Thyroid gland (tissue), 4 donors: ENCODE results near the gene VPS37C.

ENCODE experiments used
- CTCF ChIP-seq, 6 experiments: fragments of 200-600 bp in 3 of 6; fragments of 450-650 bp in 3 of 6; sonication (generic) in 3 of 6; IDR thresholded peaks; one replicate each; pipeline ENCODE4 v1.5.1; 2016 to 2019; ENCODE audit warnings: antibody characterized with exemption in 6 of 6, mild to moderate bottlenecking in 2 of 6, inconsistent platforms in 1 of 6, moderate library complexity in 1 of 6
- POLR2A ChIP-seq, 2 donors: fragments of 450-650 bp; IDR thresholded peaks; one replicate each; pipeline ENCODE4 v1.6.1; 2017; ENCODE audit warnings: antibody characterized with exemption in 2 of 2, mild to moderate bottlenecking in 2 of 2, moderate library complexity in 1 of 2

GRCh38 chr11:61092280-61092766 is 68.9 kb downstream of the VPS37C start:
- no peak for TF ChIP-seq CTCF (IDR thresholded peaks at IDR 0.05)
- TF ChIP-seq POLR2A (IDR thresholded peaks at IDR 0.05) = no peak
